AML-193 (cell line): ENCODE measurements around the gene ZFP62.

Source experiments
- DNase-seq, 2 experiments: peaks; one replicate each; lab custom pipeline; 2025; lab: John Stamatoyannopoulos, UW

Gene ZFP62

DNA sequence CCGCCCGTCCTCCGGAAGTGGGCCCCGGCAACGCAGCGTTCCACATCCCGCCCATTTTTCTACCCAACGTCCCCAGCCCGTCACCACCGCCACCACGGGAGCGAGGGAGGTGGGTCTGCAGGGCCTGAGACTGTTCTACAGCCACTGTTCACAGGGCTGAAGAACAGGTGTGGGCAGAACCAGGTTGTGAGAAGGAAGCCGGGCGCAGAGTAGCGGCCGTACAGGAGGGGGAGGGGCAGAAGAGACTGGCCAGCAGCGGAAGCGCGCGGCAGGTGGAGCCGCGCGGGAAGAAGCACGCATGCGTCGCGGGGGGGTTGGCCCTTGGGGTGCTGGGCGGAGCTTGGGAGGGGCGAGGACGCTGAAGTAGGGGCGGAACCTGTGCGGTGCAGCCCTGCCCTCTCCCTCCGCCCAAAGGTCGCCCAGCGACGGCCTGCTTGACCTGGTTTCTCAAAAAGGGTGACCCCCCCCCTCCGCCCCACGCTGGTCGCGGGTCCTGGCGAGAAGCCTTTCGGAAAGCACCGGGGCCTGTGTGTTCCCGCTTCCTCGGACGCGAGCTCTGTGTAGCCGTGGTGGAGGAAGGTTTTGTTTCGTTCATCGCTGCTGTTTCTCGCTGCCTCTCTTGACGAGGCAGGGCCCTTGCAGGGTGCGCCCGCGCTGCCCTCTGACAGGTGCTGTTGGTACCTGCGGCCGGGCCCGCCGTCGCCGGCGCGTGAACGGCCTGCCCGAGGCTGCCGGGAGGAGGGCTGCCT, 50.7 kb downstream of the ZFP62 start:
- peak; percentile 78 to 79 for DNase-seq

DNA sequence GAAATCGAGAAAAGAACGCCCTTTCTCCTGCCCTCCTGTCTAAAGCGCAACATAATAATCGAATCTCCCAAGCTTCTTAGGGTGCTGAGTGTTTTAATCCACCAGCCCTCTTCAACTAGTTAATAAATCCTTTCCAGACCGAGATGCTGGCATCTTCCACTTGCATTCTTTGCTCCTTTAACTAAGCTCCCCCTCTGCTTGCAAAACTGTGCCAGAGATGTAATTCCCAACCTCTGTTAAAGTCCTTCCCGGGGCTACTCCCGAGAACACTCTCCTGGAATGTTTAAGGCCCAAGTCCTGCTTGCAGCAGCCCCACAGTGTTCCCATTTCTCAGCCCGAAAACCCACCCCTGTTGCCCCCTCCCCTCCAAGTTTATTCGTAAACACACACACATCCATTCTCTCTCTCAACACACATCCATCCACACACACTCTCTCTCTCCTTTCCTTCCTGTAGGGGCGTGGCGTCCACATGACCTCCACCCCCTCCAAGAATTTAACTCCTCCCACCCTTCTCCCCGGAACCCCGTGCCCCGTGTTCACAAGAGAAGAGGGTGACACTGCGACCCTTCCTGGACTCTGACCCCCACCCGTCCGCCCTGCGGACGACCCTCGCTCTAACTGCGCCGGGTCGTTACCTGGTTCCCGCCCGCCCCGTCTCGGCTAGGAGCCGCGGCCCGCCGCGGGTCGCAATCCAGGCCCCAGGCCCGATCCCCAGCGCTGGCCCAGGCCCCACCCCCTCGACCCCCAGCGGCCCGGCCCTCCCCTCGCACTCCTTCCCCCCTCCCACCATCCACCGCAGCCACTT, 51.5 kb downstream of the ZFP62 start:
- DNase-seq, result peak; percentile 73 to 81

DNA sequence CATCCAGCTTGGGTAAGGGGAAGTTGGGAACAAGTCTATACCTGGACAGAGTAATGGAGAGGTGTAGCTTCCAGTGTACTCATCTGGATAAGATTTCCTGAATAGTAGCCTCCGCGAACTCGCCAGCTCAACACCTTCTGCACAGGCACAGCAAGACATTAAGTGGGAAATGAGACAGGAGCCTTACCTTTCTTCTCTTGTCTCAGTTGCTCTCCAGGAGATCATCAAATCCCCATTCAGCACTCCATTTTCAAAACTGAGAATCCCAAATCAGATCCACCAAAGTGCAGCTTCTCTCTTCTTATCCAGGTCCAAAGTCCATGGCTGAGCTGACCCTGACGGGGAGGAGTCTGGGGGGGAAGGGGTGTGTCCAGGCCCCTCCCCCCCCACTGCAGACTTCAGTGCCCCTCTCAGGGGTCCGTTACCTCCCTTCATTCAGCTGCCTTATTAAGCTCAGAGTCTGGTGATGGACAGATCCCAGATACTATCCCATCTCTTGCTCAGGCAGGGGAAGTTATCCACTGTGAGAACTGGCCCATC, 52.5 kb downstream of the ZFP62 start:
- DNase-seq, result no peak

DNA sequence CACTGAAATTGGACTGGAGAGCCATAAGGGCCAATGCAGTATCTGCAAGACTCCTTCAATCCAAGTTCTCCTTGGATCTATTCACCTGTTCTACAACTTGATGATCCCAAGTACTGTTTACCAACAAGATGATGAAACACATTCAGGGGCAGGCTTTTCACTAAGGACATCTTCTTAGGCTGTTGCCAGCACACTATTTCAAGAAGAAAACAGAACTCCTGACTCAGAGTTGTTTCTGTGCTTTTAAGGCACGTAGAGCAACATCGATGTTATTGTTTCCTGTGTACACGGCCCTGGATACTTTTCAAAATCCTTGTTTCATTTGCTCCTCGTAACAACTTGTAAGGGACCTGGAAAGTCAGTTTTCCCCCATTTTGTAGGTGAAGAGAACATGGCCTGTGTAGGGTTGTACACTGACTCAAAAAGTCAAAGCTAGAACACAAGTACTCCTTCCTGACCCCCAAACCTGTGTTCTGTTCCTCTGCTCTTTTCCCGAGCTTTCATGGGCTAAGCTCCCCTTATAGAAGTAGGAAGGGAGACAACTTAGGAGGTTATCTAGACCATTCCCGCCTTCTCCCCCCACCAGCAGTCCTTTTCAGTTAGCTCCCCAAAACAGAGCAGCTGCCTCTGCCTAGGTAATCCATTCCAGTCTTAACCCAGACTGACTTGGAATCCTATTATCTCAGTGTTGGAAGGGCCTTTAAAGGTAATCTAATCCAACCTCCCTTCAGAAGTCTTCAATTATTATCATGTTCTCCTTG, 53.2 kb downstream of the ZFP62 start:
- DNase-seq, result no peak

DNA sequence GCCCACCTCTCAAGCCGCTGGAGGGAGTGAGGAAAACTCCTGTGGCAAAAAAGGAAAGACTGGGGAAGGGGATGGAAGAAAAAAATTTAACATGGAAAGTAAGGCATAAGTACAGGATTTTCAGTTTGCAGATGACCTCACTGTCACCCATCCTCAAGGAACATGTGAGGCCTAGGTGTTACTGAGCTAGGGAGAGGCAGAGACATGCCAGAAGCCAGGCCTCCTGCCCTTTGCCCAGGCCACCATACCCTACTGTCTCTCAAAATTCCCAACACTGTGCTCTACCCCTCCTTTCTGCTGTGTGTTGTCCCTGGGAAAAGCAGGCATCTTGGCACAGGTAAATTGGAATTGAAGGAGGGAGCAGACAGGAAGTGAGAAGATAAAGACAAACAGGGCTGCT, 54.0 kb downstream of the ZFP62 start:
- DNase-seq, result no peak

DNA sequence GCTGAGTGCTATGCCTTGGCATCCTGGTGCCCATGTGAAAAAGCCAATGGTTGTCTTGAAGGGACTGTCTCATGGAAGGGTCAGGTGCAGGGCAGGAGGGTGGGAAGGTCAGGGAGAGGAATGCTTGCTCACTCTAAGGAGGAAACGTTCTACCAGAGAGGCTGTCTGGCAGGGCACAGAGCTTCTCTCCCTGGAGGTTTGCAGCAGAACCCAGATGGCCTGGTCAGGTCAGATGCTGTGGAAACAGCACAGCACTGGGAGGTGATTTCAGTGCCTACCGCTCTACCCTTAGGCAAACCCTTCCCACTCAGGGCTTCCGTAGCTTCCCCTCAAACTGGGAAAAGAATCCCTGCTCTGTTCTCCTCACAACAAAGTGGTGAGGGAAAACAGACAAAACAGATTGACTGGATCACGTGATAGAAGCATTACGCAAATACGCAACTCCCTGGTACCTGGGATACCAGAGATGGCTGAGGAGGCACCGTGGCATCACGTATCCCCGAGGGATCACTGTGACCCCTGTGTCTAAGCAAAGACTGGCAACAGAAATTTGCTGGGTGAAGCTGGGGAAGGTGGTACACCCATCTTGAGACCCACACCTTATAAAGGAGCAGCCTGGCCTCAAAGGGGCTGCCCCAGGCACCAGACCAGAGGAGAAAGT, 54.6 kb downstream of the ZFP62 start:
- DNase-seq, result no peak

DNA sequence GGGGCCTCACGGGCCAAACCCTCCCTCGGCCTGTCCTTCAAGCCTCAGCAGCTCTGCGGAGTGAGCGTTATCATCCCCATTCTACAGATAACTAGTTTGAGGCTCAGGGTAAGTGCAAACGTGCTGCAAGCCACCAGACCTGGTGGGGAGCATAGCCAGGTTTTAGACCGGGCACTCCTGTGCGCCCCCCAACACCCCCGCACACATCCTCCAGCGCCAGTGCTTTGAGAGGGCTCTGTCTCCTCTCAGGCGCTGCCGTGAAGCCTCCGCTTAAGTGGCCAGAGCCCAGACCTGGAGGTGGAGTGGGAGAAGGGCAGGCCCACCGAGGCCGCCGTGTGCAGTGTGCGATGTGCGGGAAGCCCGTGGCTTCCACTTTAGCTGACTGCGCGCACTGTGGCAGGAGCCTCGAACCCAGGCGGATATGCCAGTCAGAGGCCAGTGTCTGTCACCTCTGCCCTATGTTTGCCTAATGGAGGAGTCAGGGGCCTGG, 56.9 kb downstream of the ZFP62 start:
- no peak for DNase-seq

DNA sequence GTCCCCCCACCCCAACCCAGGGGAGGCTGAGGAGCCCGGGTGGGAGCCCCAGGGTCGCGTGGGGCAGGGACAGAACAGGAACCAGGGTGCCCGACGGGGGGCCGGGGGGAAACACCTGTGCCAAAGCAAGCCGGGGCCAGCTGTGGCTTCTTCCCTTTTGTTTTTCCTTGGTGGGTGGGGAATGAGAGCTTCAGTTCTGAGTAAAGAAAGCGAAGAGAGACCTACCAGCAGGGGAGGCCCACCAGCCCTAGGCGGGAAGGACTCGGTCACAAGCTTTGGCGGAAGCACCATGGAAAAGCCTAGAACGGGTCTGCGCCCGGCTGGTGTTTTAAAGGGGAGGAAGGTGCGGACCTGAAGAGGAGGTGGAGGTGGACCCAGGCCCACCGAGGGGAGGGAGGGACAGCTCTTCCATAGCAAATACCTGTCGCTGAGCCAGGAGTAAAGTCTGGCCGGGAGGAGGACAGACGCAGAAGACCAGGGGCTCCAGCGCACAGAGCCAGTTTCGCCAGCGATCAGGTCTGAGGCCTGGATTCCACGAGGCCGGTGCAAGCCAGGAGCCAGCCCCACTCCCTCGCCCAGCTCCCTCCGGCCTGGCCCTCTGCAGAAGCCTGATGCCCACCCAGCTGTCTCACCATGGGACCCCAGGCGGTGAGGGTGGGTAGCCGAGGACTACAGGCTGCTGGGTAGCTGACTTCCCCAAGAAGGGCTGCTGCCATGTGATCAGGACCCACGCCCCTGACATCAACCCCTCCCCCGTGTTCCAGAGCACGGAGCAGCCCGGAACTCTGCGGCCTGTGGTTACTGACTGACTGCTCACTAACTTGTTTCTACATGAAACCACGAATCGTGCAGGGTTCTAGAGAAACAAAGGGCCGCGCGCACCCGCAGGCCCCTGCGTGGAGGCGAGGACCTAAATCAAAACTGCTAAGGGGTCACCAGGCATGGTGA, 57.6 kb downstream of the ZFP62 start:
- peak; percentile 89 to 92 for DNase-seq

DNA sequence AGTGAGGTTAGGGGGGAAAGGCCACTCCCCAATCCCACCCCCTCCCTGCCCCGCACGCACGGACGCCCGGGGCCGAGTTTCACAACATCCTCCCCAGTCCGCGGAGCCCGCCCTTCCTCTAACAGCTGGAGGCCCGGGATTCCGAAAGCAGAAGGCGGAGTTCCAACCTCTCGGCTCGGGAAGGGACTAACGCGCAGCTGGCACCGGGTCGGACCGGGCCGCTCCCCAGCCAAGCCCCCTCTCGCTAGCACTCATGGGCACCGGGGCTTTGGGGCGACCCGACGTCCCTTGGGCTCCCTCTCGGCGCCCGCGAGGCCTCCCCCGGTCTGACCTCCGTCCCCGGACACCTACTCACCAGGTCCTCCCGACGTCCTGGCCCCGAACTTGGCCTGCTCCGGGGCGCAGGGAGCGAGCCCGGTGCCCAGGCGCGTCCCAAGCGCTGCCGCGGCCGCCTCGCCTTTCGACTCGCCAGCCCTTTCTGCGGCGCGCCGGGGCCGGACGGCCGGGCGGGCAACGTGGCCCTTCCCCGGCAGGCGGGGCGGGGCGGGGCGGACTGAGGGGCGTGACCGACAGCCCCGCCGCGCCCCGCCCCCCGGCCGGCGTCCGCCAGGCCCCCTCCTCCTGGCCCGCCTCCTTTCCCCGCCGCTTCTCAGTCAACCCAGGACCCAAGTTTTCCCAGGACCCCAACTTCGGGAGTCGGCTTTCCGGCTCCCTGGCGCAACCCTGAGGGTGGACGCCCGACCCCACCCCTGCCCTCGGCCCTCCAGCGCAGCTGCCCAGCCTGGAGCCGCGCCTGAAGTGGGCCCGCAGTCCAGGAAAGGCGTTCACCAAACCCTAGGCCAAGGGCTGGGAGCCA, 58.5 kb downstream of the ZFP62 start, which contains the start of gene MGAT1:
Gene MGAT1, minus strand, starts transcription at position 482 of the 856 bp plus-strand sequence. CDS start 9,835 bp downstream, outside the sequence.
- DNase-seq, result peak; percentile 66 to 79

DNA sequence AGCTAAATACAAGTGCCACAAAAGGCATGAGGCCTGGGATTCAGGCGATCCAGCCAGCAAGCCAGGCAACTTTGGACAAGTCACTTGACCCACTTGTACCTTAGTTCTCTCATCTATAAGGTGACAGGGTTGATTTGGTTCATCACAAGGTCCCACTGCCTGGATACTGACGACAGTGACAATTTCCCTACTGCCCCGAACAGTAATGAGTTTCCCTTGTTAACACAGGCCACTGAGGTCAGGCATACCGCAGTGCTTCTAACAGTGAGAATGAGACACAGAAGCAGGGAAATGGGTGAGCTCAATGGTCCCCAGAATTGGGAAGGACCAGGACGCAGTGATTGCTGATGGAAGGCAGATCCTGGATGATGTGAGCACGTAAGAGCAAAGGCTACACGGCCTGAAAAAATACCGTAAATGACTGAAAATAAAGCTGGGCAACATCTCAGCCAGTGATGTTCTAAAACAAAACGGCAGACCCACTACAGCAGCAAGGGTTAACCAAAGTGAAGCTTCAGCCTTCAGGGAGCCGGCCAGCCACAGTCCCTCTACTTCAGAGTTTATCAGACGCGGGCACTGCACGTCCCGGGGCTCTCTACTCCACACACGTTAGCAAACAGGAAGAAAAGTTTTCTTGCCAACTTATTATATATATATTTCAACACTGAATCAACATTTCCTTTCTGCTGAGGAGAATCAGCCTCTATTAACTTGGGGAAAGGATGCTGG, 59.3 kb downstream of the ZFP62 start:
- DNase-seq, result no peak

DNA sequence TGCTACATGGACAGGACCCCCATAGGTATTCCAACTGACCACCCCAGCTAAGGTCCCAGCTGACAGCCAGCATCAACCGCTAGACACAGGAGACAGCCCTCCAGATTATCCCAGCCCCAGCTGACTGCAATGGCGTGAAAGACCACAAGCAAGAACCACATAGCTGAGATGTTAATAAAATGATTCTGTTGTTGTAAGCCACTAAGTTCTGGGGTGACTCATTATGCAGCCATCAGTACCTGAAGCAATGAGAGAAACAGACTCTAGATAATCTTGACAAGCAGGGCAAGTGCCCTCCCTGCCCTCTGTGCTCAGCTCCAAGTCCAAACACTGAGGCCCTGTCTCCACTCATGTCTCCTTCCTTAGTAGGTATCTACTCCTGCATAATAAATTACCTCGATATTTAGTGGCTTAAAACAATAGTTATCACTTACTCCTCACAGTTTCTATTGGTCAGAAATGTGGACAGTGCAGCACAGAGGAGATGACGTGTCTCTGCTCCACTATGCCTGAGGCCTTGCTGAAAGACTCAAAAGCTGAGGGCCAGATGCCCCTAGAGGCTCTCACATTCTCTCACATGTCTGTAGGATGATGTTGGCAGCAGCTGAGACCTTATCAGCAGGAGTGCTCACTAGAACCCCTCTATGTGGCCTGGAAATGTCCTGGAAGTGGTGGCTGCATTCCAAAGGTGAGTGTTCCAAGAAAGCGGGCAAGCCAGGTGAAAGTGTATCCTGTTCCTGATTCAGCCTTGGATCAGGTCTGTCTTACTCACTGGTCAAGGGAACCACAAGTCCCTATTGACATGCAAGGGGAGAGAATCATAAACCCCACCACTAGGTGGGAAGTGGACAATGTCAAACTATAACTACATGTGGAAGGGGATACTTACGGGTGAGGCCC, 60.9 kb downstream of the ZFP62 start:
- no peak for DNase-seq

DNA sequence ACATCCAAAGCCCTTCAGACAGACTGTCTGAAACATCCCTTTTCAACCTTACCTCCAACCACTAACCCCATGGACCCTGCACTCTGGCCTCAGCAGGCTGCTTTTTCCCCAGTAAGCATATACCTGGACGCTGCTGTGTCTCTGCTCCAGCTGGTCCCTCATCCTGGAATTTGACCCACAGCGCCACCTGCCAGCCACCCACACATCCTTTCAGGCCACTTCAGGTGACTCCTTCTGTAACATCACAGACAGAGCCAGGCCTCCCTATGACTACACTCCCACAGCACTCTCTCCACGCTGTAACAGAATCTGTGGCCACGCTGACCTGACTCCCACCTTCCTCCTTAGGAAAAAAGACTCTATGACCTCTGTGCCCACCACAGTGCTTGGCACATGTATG, 61.9 kb downstream of the ZFP62 start:
- DNase-seq, result no peak

DNA sequence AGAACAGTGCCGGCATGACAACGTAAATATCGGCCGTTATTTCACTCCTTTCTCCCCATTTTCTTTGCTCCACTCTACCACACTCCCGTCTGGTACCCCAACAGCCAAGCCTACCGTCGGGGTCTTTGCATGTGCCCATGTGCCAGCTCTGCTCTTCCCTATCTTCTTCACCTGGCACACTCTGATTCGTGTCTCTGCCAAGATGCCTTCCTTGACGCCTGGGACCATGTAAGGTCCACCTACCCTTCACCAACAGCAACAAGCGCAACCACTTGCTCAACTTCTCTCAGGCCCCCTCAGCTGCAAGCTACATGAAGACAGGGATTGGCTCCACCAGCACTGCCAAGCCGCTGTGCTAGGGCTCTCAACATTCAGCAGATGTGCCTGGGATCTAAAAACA, 62.9 kb downstream of the ZFP62 start:
- no peak for DNase-seq
